Measurements from ENCODE around the gene PTPRN2. TPM values are rescaled to one million over a fixed set of nuclear protein-coding genes. Genes with fewer than 3 reads are reported as not detected.
"Not testable (repeated sequence)": the region's sequence is repeated elsewhere in the genome, so short reads cannot be mapped to it uniquely, and the experiment has no call there.

Gene PTPRN2
- total RNA-seq, 1 experiment from 2014 or later: 1.7 TPM

- no peak overlapping the region for H3K27ac ChIP-seq (ENCODE audit: low read length)
- no peak overlapping the region for H3K4me3 ChIP-seq (ENCODE audit: low read length)
- DNase-seq: no peak
- H3K9ac ChIP-seq (ENCODE audit: low read length): no peak overlapping the region
- H3K36me3 ChIP-seq (ENCODE audit: insufficient read depth, low read length): no peaks in the 10 kb centered on the region
- no peaks in the 10 kb centered on the region for H3K4me1 ChIP-seq (ENCODE audit: low read length)
- H3K79me2 ChIP-seq (ENCODE audit: low read length): no peaks in the 10 kb centered on the region
- no peaks in the 10 kb centered on the region for H3K9me2 ChIP-seq (replicated peaks; ENCODE audit: insufficient read depth, low read length)
- H4K20me1 ChIP-seq (ENCODE audit: insufficient read depth, low read depth, low read length): no peaks in the 10 kb centered on the region
- no peak overlapping the region for H3K4me2 ChIP-seq (ENCODE audit: low read depth, low read length, poor library complexity, severe bottlenecking)
- no peak overlapping the region for H2AFZ ChIP-seq (ENCODE audit: low read length)
- H3K27me3 ChIP-seq (ENCODE audit: low read length): no peaks in the 10 kb centered on the region
- no peaks in the 10 kb centered on the region for H3K9me3 ChIP-seq (ENCODE audit: low read length)
Measured at GRCh38 chr7:157984423-157985163, 603.0 kb downstream of the PTPRN2 start.

GRCh38 chr7:157983502-157984422 is 603.9 kb downstream of the PTPRN2 start:
- no peak for DNase-seq
- no peaks in the 10 kb centered on the region for H3K27me3 ChIP-seq (ENCODE audit: low read length)
- H3K9me2 ChIP-seq (replicated peaks; ENCODE audit: insufficient read depth, low read length): no peaks in the 10 kb centered on the region
- no peak overlapping the region for H2AFZ ChIP-seq (ENCODE audit: low read length)
- H3K36me3 ChIP-seq (ENCODE audit: insufficient read depth, low read length): no peaks in the 10 kb centered on the region
- H3K9ac ChIP-seq (ENCODE audit: low read length): no peak overlapping the region
- no peak overlapping the region for H3K4me3 ChIP-seq (ENCODE audit: low read length)
- H3K4me2 ChIP-seq (ENCODE audit: low read depth, low read length, poor library complexity, severe bottlenecking): no peak overlapping the region
- no peaks in the 10 kb centered on the region for H4K20me1 ChIP-seq (ENCODE audit: insufficient read depth, low read depth, low read length)
- no peaks in the 10 kb centered on the region for H3K4me1 ChIP-seq (ENCODE audit: low read length)
- no peak overlapping the region for H3K27ac ChIP-seq (ENCODE audit: low read length)
- H3K79me2 ChIP-seq (ENCODE audit: low read length): no peaks in the 10 kb centered on the region
- H3K9me3 ChIP-seq (ENCODE audit: low read length): no peaks in the 10 kb centered on the region

GRCh38 chr7:157981778-157982177 is 605.8 kb downstream of the PTPRN2 start:
- H3K9me3 ChIP-seq (ENCODE audit: low read length): no peaks in the 10 kb centered on the region
- H3K4me3 ChIP-seq (ENCODE audit: low read length): no peak overlapping the region
- no peak overlapping the region for H2AFZ ChIP-seq (ENCODE audit: low read length)
- no peak overlapping the region for H3K9ac ChIP-seq (ENCODE audit: low read length)
- no peaks in the 10 kb centered on the region for H3K9me2 ChIP-seq (replicated peaks; ENCODE audit: insufficient read depth, low read length)
- no peaks in the 10 kb centered on the region for H3K36me3 ChIP-seq (ENCODE audit: insufficient read depth, low read length)
- no peak for DNase-seq
- no peaks in the 10 kb centered on the region for H4K20me1 ChIP-seq (ENCODE audit: insufficient read depth, low read depth, low read length)
- no peaks in the 10 kb centered on the region for H3K79me2 ChIP-seq (ENCODE audit: low read length)
- H3K27me3 ChIP-seq (ENCODE audit: low read length): no peaks in the 10 kb centered on the region
- H3K27ac ChIP-seq (ENCODE audit: low read length): no peak overlapping the region
- H3K4me1 ChIP-seq (ENCODE audit: low read length): no peaks in the 10 kb centered on the region
- H3K4me2 ChIP-seq (ENCODE audit: low read depth, low read length, poor library complexity, severe bottlenecking): no peak overlapping the region

GRCh38 chr7:157980774-157981173 is 606.8 kb downstream of the PTPRN2 start:
- DNase-seq: no peak
- Histone ChIP-seq H3K36me3 (ENCODE audit: insufficient read depth, low read length) (no peaks in the 10 kb centered on the region), H3K27me3 (ENCODE audit: low read length) (no peaks in the 10 kb centered on the region), H3K79me2 (ENCODE audit: low read length) (no peaks in the 10 kb centered on the region), H3K4me3 (ENCODE audit: low read length) (no peak overlapping the region), H3K4me1 (ENCODE audit: low read length) (no peaks in the 10 kb centered on the region), H3K9me3 (ENCODE audit: low read length) (no peaks in the 10 kb centered on the region), H2AFZ (ENCODE audit: low read length) (no peak overlapping the region), H3K9ac (ENCODE audit: low read length) (no peak overlapping the region), H3K27ac (ENCODE audit: low read length) (no peak overlapping the region), H4K20me1 (ENCODE audit: insufficient read depth, low read depth, low read length) (no peaks in the 10 kb centered on the region), H3K9me2 (replicated peaks; ENCODE audit: insufficient read depth, low read length) (no peaks in the 10 kb centered on the region), H3K4me2 (ENCODE audit: low read depth, low read length, poor library complexity, severe bottlenecking) (no peak overlapping the region)

- not testable (repeated sequence) for H4K20me1 ChIP-seq (ENCODE audit: insufficient read depth, low read depth, low read length); H3K27ac ChIP-seq (ENCODE audit: low read length); H3K4me2 ChIP-seq (ENCODE audit: low read depth, low read length, poor library complexity, severe bottlenecking); DNase-seq; H3K79me2 ChIP-seq (ENCODE audit: low read length); H3K27me3 ChIP-seq (ENCODE audit: low read length); H3K9me2 ChIP-seq (replicated peaks; ENCODE audit: insufficient read depth, low read length); H3K36me3 ChIP-seq (ENCODE audit: insufficient read depth, low read length); H3K9me3 ChIP-seq (ENCODE audit: low read length); H3K9ac ChIP-seq (ENCODE audit: low read length); H3K4me3 ChIP-seq (ENCODE audit: low read length); H3K4me1 ChIP-seq (ENCODE audit: low read length); H2AFZ ChIP-seq (ENCODE audit: low read length)
Measured at GRCh38 chr7:157980341-157980731, 607.3 kb downstream of the PTPRN2 start.

GRCh38 chr7:157979636-157980340 is 607.8 kb downstream of the PTPRN2 start:
- Histone ChIP-seq H3K4me2 (ENCODE audit: low read depth, low read length, poor library complexity, severe bottlenecking) (no peak overlapping the region), H3K4me1 (ENCODE audit: low read length) (no peaks in the 10 kb centered on the region)
- DNase-seq: no peak

GRCh38 chr7:157978766-157979165 is 608.9 kb downstream of the PTPRN2 start:
- Histone ChIP-seq H3K4me3 (ENCODE audit: low read length) (no peak overlapping the region), H4K20me1 (ENCODE audit: insufficient read depth, low read depth, low read length) (no peaks in the 10 kb centered on the region), H3K27ac (ENCODE audit: low read length) (no peak overlapping the region), H3K9me3 (ENCODE audit: low read length) (no peaks in the 10 kb centered on the region), H3K9me2 (replicated peaks; ENCODE audit: insufficient read depth, low read length) (no peaks in the 10 kb centered on the region), H3K9ac (ENCODE audit: low read length) (no peak overlapping the region), H3K4me2 (ENCODE audit: low read depth, low read length, poor library complexity, severe bottlenecking) (no peak overlapping the region), H2AFZ (ENCODE audit: low read length) (no peak overlapping the region), H3K27me3 (ENCODE audit: low read length) (no peaks in the 10 kb centered on the region), H3K79me2 (ENCODE audit: low read length) (no peaks in the 10 kb centered on the region), H3K36me3 (ENCODE audit: insufficient read depth, low read length) (no peaks in the 10 kb centered on the region), H3K4me1 (ENCODE audit: low read length) (no peaks in the 10 kb centered on the region)
- no peak for DNase-seq

More at GRCh38 chr7:157979636-157980340, 607.8 kb downstream of the PTPRN2 start:
- Histone ChIP-seq H3K27me3 (ENCODE audit: low read length) (no peaks in the 10 kb centered on the region), H2AFZ (ENCODE audit: low read length) (no peak overlapping the region), H4K20me1 (ENCODE audit: insufficient read depth, low read depth, low read length) (no peaks in the 10 kb centered on the region), H3K27ac (ENCODE audit: low read length) (no peak overlapping the region), H3K4me3 (ENCODE audit: low read length) (no peak overlapping the region), H3K36me3 (ENCODE audit: insufficient read depth, low read length) (no peaks in the 10 kb centered on the region), H3K9me3 (ENCODE audit: low read length) (no peaks in the 10 kb centered on the region), H3K9me2 (replicated peaks; ENCODE audit: insufficient read depth, low read length) (no peaks in the 10 kb centered on the region), H3K79me2 (ENCODE audit: low read length) (no peaks in the 10 kb centered on the region), H3K9ac (ENCODE audit: low read length) (no peak overlapping the region)
